ENCODE results near the gene CSAG1. TPM values are rescaled to one million over a fixed set of nuclear protein-coding genes. Genes with fewer than 3 reads are reported as not detected.
"Not testable (repeated sequence)": the region's sequence is repeated elsewhere in the genome, so short reads cannot be mapped to it uniquely, and the experiment has no call there.

The CSAG1 gene
- total RNA-seq, 6 experiments from 2014 or later: 0.51 TPM; not detected in 5

DNA sequence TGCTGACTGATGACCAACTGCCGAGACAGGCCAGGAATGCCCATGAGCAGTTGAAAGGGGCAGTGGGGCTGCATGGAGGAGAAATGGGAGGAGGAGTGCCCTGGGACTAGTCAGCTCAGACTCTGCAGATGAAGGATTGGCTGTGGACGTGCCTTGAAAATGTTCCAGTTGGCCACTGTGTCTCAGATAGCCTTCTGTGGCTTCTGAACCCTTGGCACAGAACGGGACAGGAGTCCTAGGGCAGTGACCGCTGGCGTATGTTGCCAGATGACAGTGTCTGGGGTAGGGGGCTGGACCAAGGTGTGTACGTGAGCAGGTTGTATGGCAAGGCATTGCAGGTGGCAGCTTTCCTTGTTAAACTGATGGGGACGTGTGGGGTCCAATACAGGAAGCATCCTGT is 27.0 kb downstream of the CSAG1 start:
- not testable (repeated sequence) for H3K36me3 Mint-ChIP-seq (ENCODE audit: low read depth); H3K27ac Mint-ChIP-seq; H3K4me1 Mint-ChIP-seq (ENCODE audit: low read depth); H3K4me3 Mint-ChIP-seq; H3K9me3 Mint-ChIP-seq; DNase-seq; H3K27me3 Mint-ChIP-seq (ENCODE audit: insufficient read depth)

DNA sequence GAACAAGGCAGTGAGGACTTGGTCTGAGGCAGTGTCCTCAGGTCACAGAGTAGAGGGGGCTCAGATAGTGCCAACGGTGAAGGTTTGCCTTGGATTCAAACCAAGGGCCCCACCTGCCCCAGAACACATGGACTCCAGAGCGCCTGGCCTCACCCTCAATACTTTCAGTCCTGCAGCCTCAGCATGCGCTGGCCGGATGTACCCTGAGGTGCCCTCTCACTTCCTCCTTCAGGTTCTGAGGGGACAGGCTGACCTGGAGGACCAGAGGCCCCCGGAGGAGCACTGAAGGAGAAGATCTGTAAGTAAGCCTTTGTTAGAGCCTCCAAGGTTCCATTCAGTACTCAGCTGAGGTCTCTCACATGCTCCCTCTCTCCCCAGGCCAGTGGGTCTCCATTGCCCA is 33.1 kb downstream of the CSAG1 start:
- not testable (repeated sequence) for H3K4me3 Mint-ChIP-seq; H3K36me3 Mint-ChIP-seq (ENCODE audit: low read depth); H3K27ac Mint-ChIP-seq; H3K9me3 Mint-ChIP-seq; DNase-seq; H3K27me3 Mint-ChIP-seq (ENCODE audit: insufficient read depth); H3K4me1 Mint-ChIP-seq (ENCODE audit: low read depth)

DNA sequence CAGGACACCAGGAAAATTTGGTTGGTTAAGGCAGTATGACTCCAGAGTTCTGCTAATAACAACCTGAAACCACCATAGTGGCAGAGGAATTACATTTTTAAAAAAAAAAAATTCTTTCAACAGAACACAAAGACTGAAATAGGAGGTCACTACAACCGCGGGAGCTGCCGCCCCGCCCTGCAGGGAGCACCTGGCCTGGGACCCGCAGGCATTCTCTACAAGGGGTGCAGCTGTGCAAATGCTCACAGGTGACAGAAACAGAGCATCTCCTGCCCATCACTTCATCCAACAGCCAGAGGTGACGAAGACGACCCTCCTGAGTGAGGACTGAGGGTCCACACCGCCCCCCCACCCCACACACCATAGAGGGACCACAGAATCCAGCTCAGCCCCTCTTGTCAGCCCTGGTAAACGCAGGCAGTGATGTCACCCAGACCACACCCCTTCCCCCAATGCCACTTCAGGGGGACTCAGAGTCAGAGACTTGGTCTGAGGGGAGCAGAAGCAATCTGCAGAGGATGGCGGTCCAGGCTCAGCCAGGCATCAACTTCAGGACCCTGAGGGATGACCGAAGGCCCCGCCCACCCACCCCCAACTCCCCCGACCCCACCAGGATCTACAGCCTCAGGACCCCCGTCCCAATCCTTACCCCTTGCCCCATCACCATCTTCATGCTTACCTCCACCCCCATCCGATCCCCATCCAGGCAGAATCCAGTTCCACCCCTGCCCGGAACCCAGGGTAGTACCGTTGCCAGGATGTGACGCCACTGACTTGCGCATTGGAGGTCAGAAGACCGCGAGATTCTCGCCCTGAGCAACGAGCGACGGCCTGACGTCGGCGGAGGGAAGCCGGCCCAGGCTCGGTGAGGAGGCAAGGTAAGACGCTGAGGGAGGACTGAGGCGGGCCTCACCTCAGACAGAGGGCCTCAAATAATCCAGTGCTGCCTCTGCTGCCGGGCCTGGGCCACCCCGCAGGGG is 35.3 kb downstream of the CSAG1 start, which contains the start of gene MAGEA3:
MAGEA3 (plus strand) TSS at position 843 of the 980 bp plus-strand sequence. CDS start 2,039 bp downstream, outside the sequence.
- H3K4me1 Mint-ChIP-seq (ENCODE audit: low read depth); H3K9me3 Mint-ChIP-seq; H3K27ac Mint-ChIP-seq; H3K4me3 Mint-ChIP-seq; H3K27me3 Mint-ChIP-seq (ENCODE audit: insufficient read depth); DNase-seq; H3K36me3 Mint-ChIP-seq (ENCODE audit: low read depth): not testable (repeated sequence)

DNA sequence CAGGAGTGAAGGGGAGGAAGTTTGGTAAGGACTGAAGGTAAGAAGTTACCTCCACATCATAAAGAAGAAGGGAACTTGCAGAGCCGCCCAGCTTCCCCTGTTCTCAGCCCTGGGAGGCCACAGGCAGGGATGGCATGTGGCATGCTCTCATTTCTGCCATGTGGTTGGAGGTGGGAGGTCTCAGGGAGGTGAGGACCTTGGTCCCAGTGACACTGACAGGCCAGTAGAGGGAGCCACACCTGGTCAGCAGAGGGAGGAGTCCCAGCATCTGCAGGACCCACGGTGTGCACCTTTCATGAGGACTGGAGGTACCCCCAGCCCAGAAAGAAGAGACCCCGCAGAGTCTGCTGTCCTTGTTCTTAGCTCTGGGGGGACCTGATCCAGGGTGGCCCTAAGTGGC is 52.5 kb downstream of the CSAG1 start:
- not testable (repeated sequence) for H3K36me3 Mint-ChIP-seq (ENCODE audit: low read depth); H3K4me1 Mint-ChIP-seq (ENCODE audit: low read depth); H3K27ac Mint-ChIP-seq; H3K27me3 Mint-ChIP-seq (ENCODE audit: insufficient read depth); H3K9me3 Mint-ChIP-seq; DNase-seq; H3K4me3 Mint-ChIP-seq

Other genes with a start within 250 kb of the CSAG1 start
- not detected for gene GABRQ, start 95.8 kb downstream of the CSAG1 start, total RNA-seq (2021; fragmentation: NEBNext Ultra II Directional; extraction: Animal tissue kit (Norgen Biotek cat#: 25700))
- gene MAGEA3, start 34.9 kb downstream of the CSAG1 start, total RNA-seq (2021; fragmentation: NEBNext Ultra II Directional; extraction: Animal tissue kit (Norgen Biotek cat#: 25700)): 1 to 10 TPM in 2 of 6 experiments, under 1 TPM in 2, not detected in 2; 0.53 to 1.1 (median 0.77) TPM
- not detected for gene CSAG2, start 24.4 kb downstream of the CSAG1 start, total RNA-seq (2021; fragmentation: NEBNext Ultra II Directional; extraction: Animal tissue kit (Norgen Biotek cat#: 25700))
- gene MAGEA2B, start 19.1 kb downstream of the CSAG1 start, total RNA-seq (2021; fragmentation: NEBNext Ultra II Directional; extraction: Animal tissue kit (Norgen Biotek cat#: 25700)): not detected
- gene MAGEA12, start within 50 bp of the CSAG1 start, total RNA-seq (2021; fragmentation: NEBNext Ultra II Directional; extraction: Animal tissue kit (Norgen Biotek cat#: 25700)): under 1 TPM in 3 of 6 experiments, not detected in 3; 0.09 to 0.19 (median 0.11) TPM
- gene MAGEA2, start 20.1 kb upstream of the CSAG1 start, total RNA-seq (2021; fragmentation: NEBNext Ultra II Directional; extraction: Animal tissue kit (Norgen Biotek cat#: 25700)): not detected
- gene CSAG3, start 25.5 kb upstream of the CSAG1 start, total RNA-seq (2021; fragmentation: NEBNext Ultra II Directional; extraction: Animal tissue kit (Norgen Biotek cat#: 25700)): not detected
- under 1 TPM in 2 of 6 experiments, not detected in 4; 0.12 to 0.18 TPM for gene MAGEA6, start 36.0 kb upstream of the CSAG1 start, total RNA-seq (2021; fragmentation: NEBNext Ultra II Directional; extraction: Animal tissue kit (Norgen Biotek cat#: 25700))
- gene CETN2, start 97.0 kb upstream of the CSAG1 start, total RNA-seq (2021; fragmentation: NEBNext Ultra II Directional; extraction: Animal tissue kit (Norgen Biotek cat#: 25700)): 10 to 100 TPM; 39.9 to 47.8 (median 43.6) TPM
- 10 to 100 TPM; 18.4 to 20.0 (median 19.1) TPM for gene NSDHL, start 97.3 kb upstream of the CSAG1 start, total RNA-seq (2021; fragmentation: NEBNext Ultra II Directional; extraction: Animal tissue kit (Norgen Biotek cat#: 25700))
- 1 to 10 TPM; 1.1 to 2.4 (median 1.4) TPM for gene ZNF185, start 164.3 kb upstream of the CSAG1 start, total RNA-seq (2021; fragmentation: NEBNext Ultra II Directional; extraction: Animal tissue kit (Norgen Biotek cat#: 25700))